Endothelial cell of umbilical vein (primary cell): Measurements from ENCODE around the gene MCM9. TPM values are rescaled to one million over a fixed set of nuclear protein-coding genes. Genes with fewer than 3 reads are reported as not detected.

Source experiments
- BruUV-seq: library from RNA; stranded (reverse); fragments of 400-500 nt; replicated peaks from 2 replicates; lab custom pipeline; 2021; lab: Mats Ljungman, UMichigan
- CTCF ChIA-PET: fragments of 300-600, 350-600 bp; sonication (Branson Sonifier 250); formaldehyde crosslinking; loops from one replicate; lab custom pipeline; 2021; ENCODE audit warnings: antibody characterized with exemption, inconsistent platforms; lab: Charles Lee
- POLR2A ChIA-PET: fragments of 300-600, 350-600 bp; sonication (Branson Sonifier 250); formaldehyde crosslinking; loops from one replicate; lab custom pipeline; 2021; ENCODE audit warnings: antibody characterized with exemption, inconsistent platforms; lab: Charles Lee
- DNase-seq: peaks from one replicate; pipeline ENCODE4 v3.0.0-alpha.2; 2011; ENCODE audit warnings: low read depth, low spot score
- FAIRE-seq: peaks from 2 replicates; lab custom pipeline; 2011; peaks lifted over from hg19 to GRCh38; lab: Jason Lieb, UNC
- H2AFZ ChIP-seq: 2 replicates; pipeline ENCODE4 v1.6.0; 2012; ENCODE audit warnings: low read depth, low read length, control low read depth, inconsistent platforms
- H3K27ac ChIP-seq: 2 replicates; pipeline ENCODE4 v1.5.1; 2011; ENCODE audit warnings: low read depth, mild to moderate bottlenecking, control low read depth, low read length, moderate library complexity; ENCODE audit not compliant: insufficient read depth
- H3K27me3 ChIP-seq, 2 experiments: 2 replicates each; pipeline versions ENCODE4 v1.6.0 to v1.6.1; 2011; ENCODE audit warnings: low read length in 2 of 2, mixed read lengths in 1 of 2; ENCODE audit not compliant: control insufficient read depth in 2 of 2, insufficient read depth in 2 of 2
- H3K36me3 ChIP-seq, 2 experiments: 2 replicates in 1 of 2; 3 replicates in 1 of 2; pipeline ENCODE4 v1.5.1; 2011; ENCODE audit warnings: low read length in 2 of 2, mild to moderate bottlenecking in 1 of 2, moderate library complexity in 1 of 2; ENCODE audit not compliant: control insufficient read depth in 2 of 2, insufficient read depth in 2 of 2; ENCODE audit errors: extremely low read depth in 1 of 2
- H3K4me1 ChIP-seq: 3 replicates; pipeline ENCODE4 v1.5.1; 2011; ENCODE audit warnings: mild to moderate bottlenecking, low read length; ENCODE audit not compliant: control insufficient read depth, insufficient read depth; ENCODE audit errors: extremely low read depth
- H3K4me2 ChIP-seq: 2 replicates; pipeline ENCODE4 v1.6.1; 2011; ENCODE audit warnings: low read length, control low read depth, mixed read lengths; ENCODE audit not compliant: insufficient read depth
- H3K4me3 ChIP-seq, 3 experiments: fragments of 200-600 bp in 1 of 3; sonication (generic), shearing (Covaris generic) in 1 of 3; replicated peaks in 1 of 3; 2 replicates each; pipeline ENCODE4 v1.5.1; 2011 to 2016; ENCODE audit warnings: control low read depth in 3 of 3, low read length in 3 of 3, mild to moderate bottlenecking in 2 of 3, inconsistent platforms in 1 of 3, low read depth in 1 of 3, moderate library complexity in 1 of 3; ENCODE audit not compliant: insufficient read depth in 1 of 3
- H3K79me2 ChIP-seq: 2 replicates; pipeline ENCODE4 v1.6.0; 2012; ENCODE audit warnings: low read length, inconsistent platforms; ENCODE audit not compliant: control insufficient read depth, insufficient read depth
- H3K9ac ChIP-seq: replicated peaks from 2 replicates; pipeline ENCODE3; 2011; ENCODE audit warnings: low read length, control low read depth; ENCODE audit not compliant: insufficient read depth; ENCODE audit errors: extremely low read depth
- H3K9me1 ChIP-seq: replicated peaks from 3 replicates; pipeline ENCODE4 v1.6.0; 2011; ENCODE audit warnings: mild to moderate bottlenecking, low read length; ENCODE audit not compliant: control insufficient read depth, insufficient read depth; ENCODE audit errors: extremely low read depth
- H3K9me3 ChIP-seq: replicated peaks from 2 replicates; pipeline ENCODE4 v1.5.1; 2012; ENCODE audit warnings: low read length, inconsistent platforms; ENCODE audit not compliant: control insufficient read depth, insufficient read depth
- H4K20me1 ChIP-seq: replicated peaks from 2 replicates; pipeline ENCODE3; 2011; ENCODE audit warnings: mild to moderate bottlenecking, low read length; ENCODE audit not compliant: control insufficient read depth, insufficient read depth; ENCODE audit errors: extremely low read depth
- CTCF ChIP-seq, 2 donors: IDR thresholded peaks; 1 replicate in 1 of 2; 2 replicates in 1 of 2; pipeline ENCODE4 v1.5.1; 2011; ENCODE audit warnings: low read length in 2 of 2, mild to moderate bottlenecking in 2 of 2, moderate library complexity in 2 of 2, control low read depth in 1 of 2, inconsistent platforms in 1 of 2, low read depth in 1 of 2; ENCODE audit not compliant: insufficient read depth in 1 of 2; ENCODE audit errors: extremely low read depth in 1 of 2
- EZH2 ChIP-seq: IDR thresholded peaks from 2 replicates; pipeline ENCODE4 v1.6.1; 2012; ENCODE audit warnings: borderline replicate concordance, low read depth, mild to moderate bottlenecking, moderate library complexity, low read length, inconsistent platforms; ENCODE audit not compliant: severe bottlenecking
- FOS ChIP-seq: IDR thresholded peaks from 2 replicates; pipeline ENCODE4 v1.6.1; 2011; ENCODE audit warnings: mild to moderate bottlenecking, low read length, moderate library complexity, borderline replicate concordance; ENCODE audit not compliant: insufficient read depth
- GATA2 ChIP-seq: IDR thresholded peaks from 2 replicates; pipeline ENCODE4 v1.7.0; 2011; ENCODE audit warnings: low read depth, mild to moderate bottlenecking, moderate library complexity, mixed read lengths, low read length; ENCODE audit not compliant: insufficient read length, insufficient read depth
- JUN ChIP-seq: IDR thresholded peaks from 2 replicates; pipeline ENCODE4 v1.6.1; 2011; ENCODE audit warnings: borderline replicate concordance, low read depth; ENCODE audit not compliant: insufficient read length, insufficient read depth
- MAX ChIP-seq: IDR thresholded peaks from 2 replicates; pipeline ENCODE4 v1.6.1; 2011; ENCODE audit not compliant: insufficient read depth, insufficient read length
- MYC ChIP-seq: IDR thresholded peaks from one replicate; pipeline ENCODE4 v1.6.1; 2011; ENCODE audit warnings: mild to moderate bottlenecking, low read depth, low read length
- POLR2A ChIP-seq: IDR thresholded peaks from 2 replicates; pipeline ENCODE4 v1.6.1; 2012; ENCODE audit warnings: low read depth, mild to moderate bottlenecking, control low read depth, low read length
- POLR2AphosphoS5 ChIP-seq: IDR thresholded peaks from 2 replicates; pipeline ENCODE4 v1.6.1; 2012; ENCODE audit warnings: low read depth, mild to moderate bottlenecking, control low read depth, low read length, moderate library complexity; ENCODE audit not compliant: insufficient read depth
- dilution Hi-C: fragments of 300-500 bp; cut with MboI; formaldehyde crosslinking; loops from one replicate; pipeline ENCODE4 v1.15.0; 2019; ENCODE audit warnings: low sequenced_read_pairs; ENCODE audit not compliant: extremely low pct_ligation_motif_present
- intact Hi-C: fragments of 100-400 bp; cut with micrococcal nuclease; formaldehyde crosslinking; loops from one replicate; pipeline ENCODE4 v1.10.0; 2022
- polyA plus RNA-seq, 4 experiments: library from polyadenylated mRNA; depleted of rRNA in 3 of 4; stranded (reverse) in 3 of 4; unstranded in 1 of 4; fragments of >200 nt; gene quantifications; 2 replicates each; pipeline versions ENCODE4 v1.2.1 to v1.2.3, GENCODE V29; 2011 to 2012; ENCODE audit warnings: missing spikeins in 1 of 4
- total RNA-seq: library from RNA; stranded (reverse); gene quantifications from 2 replicates; pipeline ENCODE4 v1.2.3, GENCODE V29; 2021

Gene MCM9
- total and polyA plus RNA-seq, 2 donors (not counting 3 experiments of a cell fraction or from before 2014, with no cell fraction given), result 2.0 to 14.1 TPM

- Histone ChIP-seq H4K20me1 (no peaks in the 10 kb centered on the region), H3K36me3 (peaks cover 6 to 29% of the 10 kb centered on the region in 2 experiments), H2AFZ (no peak overlapping the region), H3K9ac (no peak overlapping the region), H3K27ac (no peak overlapping the region), H3K9me3 (no peaks in the 10 kb centered on the region), H3K4me2 (no peak overlapping the region), H3K9me1 (no peaks in the 10 kb centered on the region), H3K4me1 (peaks cover 9% of the 10 kb centered on the region), H3K27me3 (no peaks in the 10 kb centered on the region), H3K79me2 (peaks cover 47% of the 10 kb centered on the region), H3K4me3 (no peak overlapping the region)
- ChIA-PET POLR2A (no interaction called here), CTCF (no interaction called here)
- FAIRE-seq, result no peak
- dilution Hi-C loops (no loop called here), intact Hi-C loops (no loop called here)
- no TSS peak for BruUV-seq
- TF ChIP-seq GATA2, result no peak
- no peak for TF ChIP-seq JUN
- no peak for TF ChIP-seq POLR2A
- no peak for TF ChIP-seq FOS
- no peak for TF ChIP-seq CTCF (IDR thresholded peaks at IDR 0.05; ENCODE audit: extremely low read depth in 1 of 2, insufficient read depth in 1 of 2, low read depth in 1 of 2, low read length in 2 of 2)
- TF ChIP-seq POLR2AphosphoS5, result no peak
- no peak for TF ChIP-seq MAX
- TF ChIP-seq MYC, result no peak
- no peak for TF ChIP-seq EZH2
- DNase-seq, result no peak
These were observed 31.3 kb downstream of the MCM9 start for GRCh38 chr6:118903691-118904090.
